PC-9 (cell line): ENCODE data around the gene PACSIN1. TPM values are rescaled to one million over a fixed set of nuclear protein-coding genes. Genes with fewer than 3 reads are reported as not detected.

Source experiments
- BruUV-seq: library from RNA; stranded (reverse); fragments of 400-500 nt; replicated peaks from 2 replicates; lab custom pipeline; 2021; lab: Mats Ljungman, UMichigan
- CTCF ChIA-PET: fragments of 300-600 bp; sonication (Branson Sonifier 250); formaldehyde crosslinking; loops from one replicate; lab custom pipeline; 2022; ENCODE audit warnings: antibody characterized with exemption; lab: Charles Lee
- POLR2A ChIA-PET: fragments of 300-600 bp; sonication (Branson Sonifier 250); formaldehyde crosslinking; loops from one replicate; lab custom pipeline; 2022; ENCODE audit warnings: antibody characterized with exemption; ENCODE audit not compliant: unreplicated experiment; lab: Charles Lee
- DNase-seq, 2 experiments: peaks; one replicate each; pipeline versions ENCODE4 v3.0.0 to v3.0.0-alpha.2; 2015 to 2022; ENCODE audit warnings: mixed read lengths in 1 of 2
- H2AFZ ChIP-seq: fragments of 200-600 bp; sonication (generic); 2 replicates; pipeline ENCODE4 v1.8.1; 2017; ENCODE audit warnings: antibody characterized with exemption
- H3F3A ChIP-seq: fragments of 200-600 bp; sonication (generic); 2 replicates; pipeline ENCODE4 v1.8.1; 2017; ENCODE audit warnings: antibody characterized with exemption, mild to moderate bottlenecking, low read depth; ENCODE audit not compliant: insufficient read depth
- H3K27ac ChIP-seq: fragments of 200-600 bp; sonication (generic); 2 replicates; pipeline ENCODE4 v1.6.1; 2016; ENCODE audit warnings: mixed run types
- H3K27me3 ChIP-seq: fragments of 200-600 bp; sonication (generic); 2 replicates; pipeline ENCODE4 v1.6.1; 2016; ENCODE audit warnings: low read depth, mixed run types; ENCODE audit not compliant: insufficient read depth
- H3K36me3 ChIP-seq: fragments of 200-600 bp; sonication (generic); 2 replicates; pipeline ENCODE4 v1.6.1; 2016; ENCODE audit warnings: low read depth, mixed run types
- H3K4me1 ChIP-seq: fragments of 200-600 bp; sonication (generic); replicated peaks from 2 replicates; pipeline ENCODE4 v1.6.1; 2016; ENCODE audit warnings: mixed run types; ENCODE audit not compliant: insufficient read depth
- H3K4me2 ChIP-seq: fragments of 200-600 bp; sonication (generic); 2 replicates; pipeline ENCODE4 v1.6.1; 2017; ENCODE audit warnings: mixed run types
- H3K4me3 ChIP-seq: fragments of 200-600 bp; sonication (generic); 2 replicates; pipeline ENCODE4 v1.6.1; 2016; ENCODE audit warnings: mixed run types
- H3K79me2 ChIP-seq: fragments of 200-600 bp; sonication (generic); 2 replicates; pipeline ENCODE4 v1.6.1; 2017; ENCODE audit warnings: low read depth, mixed run types
- H3K9me2 ChIP-seq: fragments of 200-600 bp; sonication (generic); 2 replicates; pipeline ENCODE4 v1.8.1; 2017; ENCODE audit warnings: mild to moderate bottlenecking; ENCODE audit not compliant: insufficient read depth
- H3K9me3 ChIP-seq: fragments of 200-600 bp; sonication (generic); 2 replicates; pipeline ENCODE4 v1.8.1; 2016; ENCODE audit warnings: low read depth; ENCODE audit not compliant: insufficient read depth
- H4K20me1 ChIP-seq: fragments of 200-600 bp; sonication (generic); 2 replicates; pipeline ENCODE4 v1.8.1; 2017; ENCODE audit not compliant: insufficient read depth
- EZH2 ChIP-seq: fragments of 200-600 bp; sonication (generic); IDR thresholded peaks from 2 replicates; pipeline ENCODE4 v1.8.0; 2017; ENCODE audit warnings: antibody characterized with exemption, low read depth
- intact Hi-C: fragments of 100-400 bp; cut with micrococcal nuclease; formaldehyde crosslinking; loops from one replicate; pipeline ENCODE4 v1.10.0; 2022; ENCODE audit not compliant: unreplicated experiment
- total RNA-seq: library from RNA; stranded (reverse); gene quantifications from 2 replicates; pipeline ENCODE4 v1.2.3, GENCODE V29; 2021
- TF ChIP-seq, protein P1 (sequence below): fragments of 200-600 bp; sonication (generic); conservative IDR thresholded peaks from 2 replicates; pipeline ENCODE4 v1.6.1; 2017; ENCODE audit warnings: mixed run types, antibody characterized with exemption, mild to moderate bottlenecking, moderate library complexity

The PACSIN1 gene
- total RNA-seq, 1 experiment from 2014 or later, result 5.0 TPM

DNA sequence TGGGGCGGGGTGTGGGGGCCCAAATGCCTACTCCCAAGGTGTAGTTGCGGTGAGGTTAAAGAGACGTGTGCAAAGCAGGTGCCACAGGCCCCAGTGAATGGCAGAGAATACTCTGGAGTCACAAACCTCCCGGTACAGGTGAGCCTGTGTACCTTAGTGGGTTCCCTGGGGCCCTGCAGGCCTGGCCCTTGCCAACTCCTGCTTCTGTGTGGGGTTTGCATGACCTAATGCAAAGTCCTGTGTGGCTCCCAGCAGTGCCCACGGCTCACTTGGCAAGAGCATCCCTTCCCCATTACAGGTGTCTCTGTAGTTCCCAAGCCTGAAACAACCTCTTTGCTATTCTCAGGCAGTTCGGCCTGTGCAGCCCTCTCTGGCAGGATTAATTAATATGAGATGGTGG is 72.7 kb downstream of the PACSIN1 start:
- POLR2A ChIA-PET, result no interaction called here

DNA sequence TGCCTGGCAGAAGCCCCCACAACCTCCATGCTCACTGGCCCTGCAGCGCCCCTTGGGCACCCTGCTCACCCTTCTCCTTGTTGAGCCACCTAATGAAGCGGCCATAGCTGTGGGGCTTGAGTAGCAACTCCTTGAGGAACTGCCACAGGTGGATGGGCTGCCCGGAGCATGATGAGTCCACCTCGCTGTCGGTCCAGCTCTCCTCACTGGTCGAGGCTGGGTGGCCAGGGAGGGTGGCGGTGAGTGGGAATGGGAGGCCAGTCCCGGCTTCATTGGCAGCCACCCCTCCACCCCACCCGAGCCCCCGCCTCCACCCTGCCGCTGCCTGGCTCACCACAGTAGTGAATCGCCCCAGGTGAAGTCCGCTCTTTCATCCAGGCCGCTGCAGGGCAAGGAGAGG is 73.3 kb downstream of the PACSIN1 start:
- H2AFZ ChIP-seq, result no peak overlapping the region
- intact Hi-C loops, result no loop called here
- TF ChIP-seq, protein P1, sequence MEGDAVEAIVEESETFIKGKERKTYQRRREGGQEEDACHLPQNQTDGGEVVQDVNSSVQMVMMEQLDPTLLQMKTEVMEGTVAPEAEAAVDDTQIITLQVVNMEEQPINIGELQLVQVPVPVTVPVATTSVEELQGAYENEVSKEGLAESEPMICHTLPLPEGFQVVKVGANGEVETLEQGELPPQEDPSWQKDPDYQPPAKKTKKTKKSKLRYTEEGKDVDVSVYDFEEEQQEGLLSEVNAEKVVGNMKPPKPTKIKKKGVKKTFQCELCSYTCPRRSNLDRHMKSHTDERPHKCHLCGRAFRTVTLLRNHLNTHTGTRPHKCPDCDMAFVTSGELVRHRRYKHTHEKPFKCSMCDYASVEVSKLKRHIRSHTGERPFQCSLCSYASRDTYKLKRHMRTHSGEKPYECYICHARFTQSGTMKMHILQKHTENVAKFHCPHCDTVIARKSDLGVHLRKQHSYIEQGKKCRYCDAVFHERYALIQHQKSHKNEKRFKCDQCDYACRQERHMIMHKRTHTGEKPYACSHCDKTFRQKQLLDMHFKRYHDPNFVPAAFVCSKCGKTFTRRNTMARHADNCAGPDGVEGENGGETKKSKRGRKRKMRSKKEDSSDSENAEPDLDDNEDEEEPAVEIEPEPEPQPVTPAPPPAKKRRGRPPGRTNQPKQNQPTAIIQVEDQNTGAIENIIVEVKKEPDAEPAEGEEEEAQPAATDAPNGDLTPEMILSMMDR, result no peak
- TF ChIP-seq EZH2, result no peak
- H3K9me2 ChIP-seq, result no peaks in the 10 kb centered on the region
- H3K27me3 ChIP-seq, result no peaks in the 10 kb centered on the region
- no peaks in the 10 kb centered on the region for H3K79me2 ChIP-seq
- no peaks in the 10 kb centered on the region for H3K36me3 ChIP-seq
- no peak overlapping the region for H3K4me3 ChIP-seq
- POLR2A ChIA-PET, result no interaction called here
- peaks cover 30% of the 10 kb centered on the region for H3K4me1 ChIP-seq
- no peak overlapping the region for H3K27ac ChIP-seq
- DNase-seq, result no peak
- CTCF ChIA-PET, result no interaction called here
- H4K20me1 ChIP-seq, result no peaks in the 10 kb centered on the region
- BruUV-seq, result no TSS peak
- peaks cover 15% of the 10 kb centered on the region; the same call in 1 of the 2 replicates for H3F3A ChIP-seq
- H3K4me2 ChIP-seq, result no peak overlapping the region
- H3K9me3 ChIP-seq, result no peaks in the 10 kb centered on the region

More for the DNA sequence above, 72.7 kb downstream of the PACSIN1 start:
- no peak overlapping the region for H3K4me3 ChIP-seq
- H4K20me1 ChIP-seq, result no peaks in the 10 kb centered on the region
- TF ChIP-seq, protein P1, result no peak
- no peak for TF ChIP-seq EZH2
- H3K4me1 ChIP-seq, result peaks cover 24% of the 10 kb centered on the region
- H3K4me2 ChIP-seq, result no peak overlapping the region
- no peaks in the 10 kb centered on the region for H3K27me3 ChIP-seq
- H3F3A ChIP-seq, result peaks cover 15% of the 10 kb centered on the region; the same call in 1 of the 2 replicates
- CTCF ChIA-PET, result no interaction called here
- H3K9me2 ChIP-seq, result no peaks in the 10 kb centered on the region
- no peak overlapping the region for H3K27ac ChIP-seq
- BruUV-seq, result no TSS peak
- DNase-seq, result no peak
- no peak overlapping the region for H2AFZ ChIP-seq
- intact Hi-C loops, result no loop called here
- H3K79me2 ChIP-seq, result no peaks in the 10 kb centered on the region
- H3K36me3 ChIP-seq, result no peaks in the 10 kb centered on the region
- no peaks in the 10 kb centered on the region for H3K9me3 ChIP-seq

DNA sequence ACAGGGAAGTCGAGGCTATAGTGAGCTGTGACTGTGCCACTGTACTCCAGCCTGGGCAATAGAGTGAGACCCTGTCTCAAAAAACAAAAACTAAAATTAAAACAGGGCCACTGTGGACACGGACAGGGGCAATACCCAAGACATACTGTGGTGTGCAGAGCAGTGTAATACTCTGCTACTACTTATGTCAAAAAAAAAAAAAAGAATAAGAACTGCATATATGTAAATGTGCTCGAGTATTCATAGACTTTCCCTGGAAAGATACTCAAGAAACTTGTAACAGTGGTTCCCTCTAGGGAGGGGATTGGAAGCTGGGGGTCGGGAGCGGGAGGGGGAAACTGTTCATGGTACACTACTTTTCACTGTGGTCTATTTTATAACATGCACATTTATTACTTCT is 74.3 kb downstream of the PACSIN1 start:
- no peak overlapping the region for H2AFZ ChIP-seq
- no peak overlapping the region for H3K4me3 ChIP-seq
- POLR2A ChIA-PET, result no interaction called here
- no peaks in the 10 kb centered on the region for H3K79me2 ChIP-seq
- no peak overlapping the region for H3K27ac ChIP-seq
- no peaks in the 10 kb centered on the region for H4K20me1 ChIP-seq
- no peaks in the 10 kb centered on the region for H3K9me3 ChIP-seq
- CTCF ChIA-PET, result no interaction called here
- no peak for DNase-seq
- BruUV-seq, result no TSS peak
- intact Hi-C loops, result no loop called here
- H3K4me1 ChIP-seq, result peaks cover 40% of the 10 kb centered on the region
- H3K27me3 ChIP-seq, result no peaks in the 10 kb centered on the region
- no peak for TF ChIP-seq EZH2
- TF ChIP-seq, protein P1, result no peak
- H3F3A ChIP-seq, result peaks cover 15% of the 10 kb centered on the region; the same call in 1 of the 2 replicates
- H3K36me3 ChIP-seq, result no peaks in the 10 kb centered on the region
- H3K4me2 ChIP-seq, result no peak overlapping the region
- H3K9me2 ChIP-seq, result no peaks in the 10 kb centered on the region
